ENCODE measurements around the gene NUP85.
"Not testable (repeated sequence)": the region's sequence is repeated elsewhere in the genome, so short reads cannot be mapped to it uniquely, and the experiment has no call there.

NUP85 gene

GRCh38 chr17:75270218-75270965, 64.9 kb downstream of the NUP85 start:
- DNase-seq, result peak; percentile 52

DNA sequence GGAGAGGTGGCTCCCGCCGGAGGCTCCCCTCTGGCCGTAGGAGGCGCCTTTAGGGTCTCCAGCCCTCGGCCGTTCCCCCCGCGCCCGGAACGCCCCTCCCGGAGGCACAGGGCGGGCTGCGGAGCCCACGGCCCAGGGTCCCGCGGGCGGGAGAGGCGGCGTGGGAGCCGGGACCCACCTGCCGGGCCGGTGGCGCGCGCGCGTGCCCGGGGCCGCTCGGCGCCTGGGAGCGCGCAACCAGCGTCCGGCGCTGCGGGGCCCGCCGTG, 65.4 kb downstream of the NUP85 start, which contains the start of gene MIF4GD:
MIF4GD (minus strand) TSS at position 266 of the 267 bp plus-strand sequence. CDS start 1,036 bp downstream, outside the sequence.
- DNase-seq, result no peak

GRCh38 chr17:75271233-75271954, 65.9 kb downstream of the NUP85 start:
- peak; percentile 91 for DNase-seq

- DNase-seq, result peak; percentile 7
Measured at GRCh38 chr17:75271955-75272847, 66.7 kb downstream of the NUP85 start.

- DNase-seq, result no peak
Measured at GRCh38 chr17:75272848-75273184, 67.3 kb downstream of the NUP85 start.

- DNase-seq, result no peak
Measured at GRCh38 chr17:75273977-75274708, 68.7 kb downstream of the NUP85 start.

DNA sequence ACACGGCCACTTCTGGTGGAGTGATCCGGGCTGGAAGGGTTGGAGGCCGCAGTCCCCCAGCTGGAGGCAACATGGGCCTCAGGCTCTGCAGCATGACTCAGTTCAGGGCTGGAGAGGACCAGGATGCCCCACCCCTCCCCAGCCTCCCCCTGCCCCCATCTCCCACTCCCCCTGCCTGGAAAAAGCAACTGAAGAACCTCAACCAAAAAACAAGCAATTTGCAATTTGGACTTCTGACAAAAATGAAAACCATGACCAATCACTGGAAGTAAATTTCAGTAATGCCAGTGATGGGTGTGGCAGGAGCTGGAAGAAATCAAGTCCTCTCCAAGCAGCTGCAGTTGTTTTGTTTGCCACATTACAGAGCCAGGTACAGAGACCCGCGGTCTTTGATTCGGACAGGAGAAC, 72.2 kb downstream of the NUP85 start:
- no peak for DNase-seq

DNA sequence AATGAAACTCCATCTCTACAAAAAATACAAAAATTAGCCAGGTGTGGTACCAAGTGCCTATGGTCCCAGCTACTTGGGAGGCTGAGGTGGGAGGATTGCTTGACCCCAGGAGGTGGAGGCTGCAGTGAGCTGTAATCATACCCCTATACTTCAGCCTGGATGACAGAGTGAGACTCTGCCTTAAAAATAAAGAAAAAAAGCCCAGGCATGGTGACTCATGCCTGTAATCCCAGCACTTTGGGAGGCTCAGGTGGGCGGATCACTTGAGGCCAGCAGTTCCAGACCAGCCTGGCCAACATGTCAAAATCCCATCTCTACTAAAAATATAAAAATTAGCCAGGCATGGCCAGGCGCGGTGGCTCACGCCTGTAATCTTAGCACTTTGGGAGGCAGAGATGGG, 74.7 kb downstream of the NUP85 start:
- DNase-seq, result not testable (repeated sequence)

DNA sequence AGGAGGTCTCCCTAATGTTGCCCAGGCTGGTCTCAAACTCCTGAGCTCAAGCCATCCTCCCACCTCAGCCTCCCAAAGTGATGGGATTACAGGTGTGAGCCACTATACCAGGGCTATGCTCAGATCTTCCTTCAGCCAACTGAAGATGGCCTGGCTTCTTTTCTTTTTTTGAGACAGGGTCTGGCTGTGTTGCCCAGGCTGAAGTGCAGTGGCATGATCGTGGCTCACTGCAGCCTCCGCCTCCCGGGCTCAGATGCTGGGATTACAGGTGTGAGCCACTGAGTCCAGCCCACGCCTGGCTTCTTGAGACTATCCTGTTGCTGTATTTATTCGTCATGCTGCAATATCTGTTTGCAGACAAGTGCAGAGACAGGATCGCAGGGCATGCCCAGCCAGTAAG, 79.6 kb downstream of the NUP85 start:
- DNase-seq, result no peak

Data from CD4-positive, alpha-beta T cell treated with Interleukin-17A for 4 hours (primary cell).